ENCODE data around the gene SFXN2.

DNA sequence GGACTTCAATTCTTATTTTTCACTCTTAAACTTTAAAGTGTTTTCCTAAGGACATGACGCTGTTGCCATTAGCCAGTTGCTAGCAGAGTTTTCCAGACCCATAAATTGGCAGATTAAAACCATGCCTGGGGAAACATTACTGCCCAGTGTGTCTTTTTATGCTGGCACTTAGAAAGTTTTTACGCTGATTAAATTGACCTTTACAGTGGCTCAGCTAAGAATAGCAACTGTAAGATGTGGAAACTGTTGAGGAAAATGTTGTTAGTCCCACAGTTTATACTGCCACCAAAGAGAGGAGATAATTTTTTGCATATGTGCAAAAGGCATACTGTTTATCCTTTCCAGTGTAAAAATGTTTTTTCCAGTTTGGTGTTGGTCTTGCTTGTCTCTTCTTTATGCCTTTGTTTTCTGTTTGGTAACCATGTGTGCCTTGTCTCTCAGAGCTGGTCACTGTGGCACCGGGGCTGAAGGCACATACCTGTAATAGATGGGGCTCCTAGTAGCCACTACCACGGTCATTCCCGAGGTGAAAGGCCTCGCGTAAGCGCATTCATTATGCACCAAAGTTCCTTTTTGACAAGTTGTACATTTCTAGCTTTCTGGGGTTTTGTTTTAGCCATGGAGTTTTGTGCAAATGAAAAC is 77.4 kb downstream of the SFXN2 start:
- TF ChIP-seq, protein P1, sequence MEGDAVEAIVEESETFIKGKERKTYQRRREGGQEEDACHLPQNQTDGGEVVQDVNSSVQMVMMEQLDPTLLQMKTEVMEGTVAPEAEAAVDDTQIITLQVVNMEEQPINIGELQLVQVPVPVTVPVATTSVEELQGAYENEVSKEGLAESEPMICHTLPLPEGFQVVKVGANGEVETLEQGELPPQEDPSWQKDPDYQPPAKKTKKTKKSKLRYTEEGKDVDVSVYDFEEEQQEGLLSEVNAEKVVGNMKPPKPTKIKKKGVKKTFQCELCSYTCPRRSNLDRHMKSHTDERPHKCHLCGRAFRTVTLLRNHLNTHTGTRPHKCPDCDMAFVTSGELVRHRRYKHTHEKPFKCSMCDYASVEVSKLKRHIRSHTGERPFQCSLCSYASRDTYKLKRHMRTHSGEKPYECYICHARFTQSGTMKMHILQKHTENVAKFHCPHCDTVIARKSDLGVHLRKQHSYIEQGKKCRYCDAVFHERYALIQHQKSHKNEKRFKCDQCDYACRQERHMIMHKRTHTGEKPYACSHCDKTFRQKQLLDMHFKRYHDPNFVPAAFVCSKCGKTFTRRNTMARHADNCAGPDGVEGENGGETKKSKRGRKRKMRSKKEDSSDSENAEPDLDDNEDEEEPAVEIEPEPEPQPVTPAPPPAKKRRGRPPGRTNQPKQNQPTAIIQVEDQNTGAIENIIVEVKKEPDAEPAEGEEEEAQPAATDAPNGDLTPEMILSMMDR (conservative IDR thresholded peaks at IDR 0.05; ENCODE audit: low read length) = no peak
- no peak for TF ChIP-seq EZH2phosphoT487 (IDR thresholded peaks at IDR 0.05; ENCODE audit: borderline replicate concordance)
